PC-9 (cell line): ENCODE measurements around the gene CSNK1G2. TPM values are rescaled to one million over a fixed set of nuclear protein-coding genes. Genes with fewer than 3 reads are reported as not detected.
"Not testable (repeated sequence)": the region's sequence is repeated elsewhere in the genome, so short reads cannot be mapped to it uniquely, and the experiment has no call there.

Source experiments
- BruUV-seq: library from RNA; stranded (reverse); fragments of 400-500 nt; replicated peaks from 2 replicates; lab custom pipeline; 2021; lab: Mats Ljungman, UMichigan
- CTCF ChIA-PET: fragments of 300-600 bp; sonication (Branson Sonifier 250); formaldehyde crosslinking; loops from one replicate; lab custom pipeline; 2022; ENCODE audit warnings: antibody characterized with exemption; lab: Charles Lee
- POLR2A ChIA-PET: fragments of 300-600 bp; sonication (Branson Sonifier 250); formaldehyde crosslinking; loops from one replicate; lab custom pipeline; 2022; ENCODE audit warnings: antibody characterized with exemption; ENCODE audit not compliant: unreplicated experiment; lab: Charles Lee
- DNase-seq, 2 experiments: peaks; one replicate each; pipeline versions ENCODE4 v3.0.0 to v3.0.0-alpha.2; 2015 to 2022; ENCODE audit warnings: mixed read lengths in 1 of 2
- H2AFZ ChIP-seq: fragments of 200-600 bp; sonication (generic); 2 replicates; pipeline ENCODE4 v1.8.1; 2017; ENCODE audit warnings: antibody characterized with exemption
- H3F3A ChIP-seq: fragments of 200-600 bp; sonication (generic); 2 replicates; pipeline ENCODE4 v1.8.1; 2017; ENCODE audit warnings: antibody characterized with exemption, mild to moderate bottlenecking, low read depth; ENCODE audit not compliant: insufficient read depth
- H3K27ac ChIP-seq: fragments of 200-600 bp; sonication (generic); 2 replicates; pipeline ENCODE4 v1.6.1; 2016; ENCODE audit warnings: mixed run types
- H3K27me3 ChIP-seq: fragments of 200-600 bp; sonication (generic); 2 replicates; pipeline ENCODE4 v1.6.1; 2016; ENCODE audit warnings: low read depth, mixed run types; ENCODE audit not compliant: insufficient read depth
- H3K36me3 ChIP-seq: fragments of 200-600 bp; sonication (generic); 2 replicates; pipeline ENCODE4 v1.6.1; 2016; ENCODE audit warnings: low read depth, mixed run types
- H3K4me1 ChIP-seq: fragments of 200-600 bp; sonication (generic); replicated peaks from 2 replicates; pipeline ENCODE4 v1.6.1; 2016; ENCODE audit warnings: mixed run types; ENCODE audit not compliant: insufficient read depth
- H3K4me2 ChIP-seq: fragments of 200-600 bp; sonication (generic); 2 replicates; pipeline ENCODE4 v1.6.1; 2017; ENCODE audit warnings: mixed run types
- H3K4me3 ChIP-seq: fragments of 200-600 bp; sonication (generic); 2 replicates; pipeline ENCODE4 v1.6.1; 2016; ENCODE audit warnings: mixed run types
- H3K79me2 ChIP-seq: fragments of 200-600 bp; sonication (generic); 2 replicates; pipeline ENCODE4 v1.6.1; 2017; ENCODE audit warnings: low read depth, mixed run types
- H3K9me2 ChIP-seq: fragments of 200-600 bp; sonication (generic); 2 replicates; pipeline ENCODE4 v1.8.1; 2017; ENCODE audit warnings: mild to moderate bottlenecking; ENCODE audit not compliant: insufficient read depth
- H3K9me3 ChIP-seq: fragments of 200-600 bp; sonication (generic); 2 replicates; pipeline ENCODE4 v1.8.1; 2016; ENCODE audit warnings: low read depth; ENCODE audit not compliant: insufficient read depth
- H4K20me1 ChIP-seq: fragments of 200-600 bp; sonication (generic); 2 replicates; pipeline ENCODE4 v1.8.1; 2017; ENCODE audit not compliant: insufficient read depth
- EZH2 ChIP-seq: fragments of 200-600 bp; sonication (generic); IDR thresholded peaks from 2 replicates; pipeline ENCODE4 v1.8.0; 2017; ENCODE audit warnings: antibody characterized with exemption, low read depth
- intact Hi-C: fragments of 100-400 bp; cut with micrococcal nuclease; formaldehyde crosslinking; loops from one replicate; pipeline ENCODE4 v1.10.0; 2022; ENCODE audit not compliant: unreplicated experiment
- total RNA-seq: library from RNA; stranded (reverse); gene quantifications from 2 replicates; pipeline ENCODE4 v1.2.3, GENCODE V29; 2021
- TF ChIP-seq, protein P1 (sequence below): fragments of 200-600 bp; sonication (generic); conservative IDR thresholded peaks from 2 replicates; pipeline ENCODE4 v1.6.1; 2017; ENCODE audit warnings: mixed run types, antibody characterized with exemption, mild to moderate bottlenecking, moderate library complexity

CSNK1G2 gene
- total RNA-seq, 1 experiment from 2014 or later, result 58.2 TPM

DNA sequence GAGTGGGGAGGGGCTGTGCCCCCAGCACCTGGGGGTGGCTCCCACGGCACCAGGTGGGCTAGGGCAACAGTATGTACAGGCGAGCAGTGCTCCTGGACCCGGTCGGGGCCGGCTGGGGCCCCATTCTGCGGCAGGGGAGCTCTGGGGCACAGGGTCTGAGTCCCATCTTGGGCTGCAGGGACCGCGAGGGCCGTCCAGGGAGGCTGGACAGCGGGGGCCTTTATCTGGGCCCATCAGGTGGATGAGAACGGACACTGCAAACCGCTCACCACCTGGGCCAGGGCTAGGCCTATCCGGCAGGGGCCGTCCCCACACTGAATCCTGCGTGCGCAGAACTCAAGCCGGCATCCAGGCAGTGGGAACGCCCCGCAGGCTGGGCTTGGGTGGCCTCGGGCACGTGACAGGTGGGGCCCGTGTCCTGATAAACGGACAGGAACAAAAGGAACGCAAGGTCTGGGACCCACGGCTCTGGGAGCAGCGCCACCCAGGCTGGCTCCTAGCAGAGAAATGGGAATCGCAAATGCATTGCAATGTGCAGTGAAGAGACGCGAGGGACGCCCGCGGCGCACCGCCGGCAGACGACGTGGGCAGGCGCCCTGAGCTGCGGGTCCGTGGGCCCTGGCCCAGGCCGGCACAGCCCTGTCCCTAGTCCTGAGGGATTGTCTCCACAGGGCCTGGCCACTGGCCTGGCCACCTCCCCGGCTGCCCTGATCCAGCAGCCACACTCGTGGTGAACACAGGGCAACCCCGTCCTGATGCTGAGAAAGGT, 44.8 kb downstream of the CSNK1G2 start:
- Histone ChIP-seq H3K36me3 (no peaks in the 10 kb centered on the region), H3F3A (peaks cover 4% of the 10 kb centered on the region; the same call in 1 of the 2 replicates), H3K27me3 (no peaks in the 10 kb centered on the region), H2AFZ (no peak overlapping the region), H3K4me2 (no peak overlapping the region), H3K9me2 (no peaks in the 10 kb centered on the region), H3K9me3 (no peaks in the 10 kb centered on the region), H3K27ac (no peak overlapping the region), H3K79me2 (no peaks in the 10 kb centered on the region), H4K20me1 (peaks cover 4% of the 10 kb centered on the region; the same call in 1 of the 2 replicates), H3K4me1 (no peaks in the 10 kb centered on the region), H3K4me3 (no peak overlapping the region)
- ChIA-PET POLR2A (no interaction called here), CTCF (no interaction called here)
- intact Hi-C loops, result no loop called here
- no peak for DNase-seq
- BruUV-seq, result no TSS peak
- TF ChIP-seq, protein P1, sequence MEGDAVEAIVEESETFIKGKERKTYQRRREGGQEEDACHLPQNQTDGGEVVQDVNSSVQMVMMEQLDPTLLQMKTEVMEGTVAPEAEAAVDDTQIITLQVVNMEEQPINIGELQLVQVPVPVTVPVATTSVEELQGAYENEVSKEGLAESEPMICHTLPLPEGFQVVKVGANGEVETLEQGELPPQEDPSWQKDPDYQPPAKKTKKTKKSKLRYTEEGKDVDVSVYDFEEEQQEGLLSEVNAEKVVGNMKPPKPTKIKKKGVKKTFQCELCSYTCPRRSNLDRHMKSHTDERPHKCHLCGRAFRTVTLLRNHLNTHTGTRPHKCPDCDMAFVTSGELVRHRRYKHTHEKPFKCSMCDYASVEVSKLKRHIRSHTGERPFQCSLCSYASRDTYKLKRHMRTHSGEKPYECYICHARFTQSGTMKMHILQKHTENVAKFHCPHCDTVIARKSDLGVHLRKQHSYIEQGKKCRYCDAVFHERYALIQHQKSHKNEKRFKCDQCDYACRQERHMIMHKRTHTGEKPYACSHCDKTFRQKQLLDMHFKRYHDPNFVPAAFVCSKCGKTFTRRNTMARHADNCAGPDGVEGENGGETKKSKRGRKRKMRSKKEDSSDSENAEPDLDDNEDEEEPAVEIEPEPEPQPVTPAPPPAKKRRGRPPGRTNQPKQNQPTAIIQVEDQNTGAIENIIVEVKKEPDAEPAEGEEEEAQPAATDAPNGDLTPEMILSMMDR, result no peak
- no peak for TF ChIP-seq EZH2

DNA sequence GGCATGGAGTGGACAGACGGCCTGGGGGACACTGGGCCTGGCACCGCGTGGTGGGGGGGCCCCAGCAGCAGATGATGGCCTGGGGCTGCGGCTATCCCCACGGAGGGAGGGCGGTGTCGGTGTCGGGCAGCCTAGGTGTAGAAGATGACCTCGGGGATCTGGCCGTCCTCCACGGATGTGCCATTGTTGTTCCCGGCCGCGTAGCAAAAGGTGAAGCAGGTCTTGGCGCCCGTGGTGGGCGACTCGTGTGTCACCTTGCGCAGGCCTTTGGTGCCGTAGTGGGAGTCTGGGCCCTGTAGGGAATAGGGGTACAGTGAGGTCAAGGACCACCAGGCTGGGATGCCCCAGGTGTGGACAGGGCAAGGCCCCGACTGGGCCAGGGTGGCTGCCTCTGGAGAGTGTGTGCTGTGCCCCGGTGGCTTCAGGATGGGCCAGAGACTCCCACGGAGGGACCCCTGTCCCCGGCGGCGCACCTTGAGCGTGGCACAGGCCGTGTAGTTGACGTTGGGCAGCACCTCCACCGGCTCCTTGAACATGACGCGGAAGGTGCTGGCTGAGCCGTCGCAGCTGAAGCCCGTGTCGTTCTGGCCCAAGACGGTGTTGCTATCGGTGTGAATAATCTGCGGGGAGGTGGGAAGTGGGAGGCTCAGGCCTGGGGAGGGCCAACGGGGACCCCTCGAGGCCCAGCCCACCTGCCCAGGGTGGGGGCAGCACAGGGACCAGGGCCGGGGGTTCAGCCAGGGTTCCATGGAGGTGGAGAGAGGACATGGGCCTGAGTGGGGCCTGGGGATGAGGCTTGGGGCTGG, 45.6 kb downstream of the CSNK1G2 start:
- Histone ChIP-seq H3K79me2 (no peaks in the 10 kb centered on the region), H3K27me3 (no peaks in the 10 kb centered on the region), H3K4me1 (no peaks in the 10 kb centered on the region), H3K27ac (no peak overlapping the region), H4K20me1 (peaks cover 4% of the 10 kb centered on the region; the same call in 1 of the 2 replicates), H3K9me3 (no peaks in the 10 kb centered on the region), H3K4me3 (no peak overlapping the region), H3K36me3 (no peaks in the 10 kb centered on the region), H3K4me2 (no peak overlapping the region), H3K9me2 (no peaks in the 10 kb centered on the region), H2AFZ (no peak overlapping the region), H3F3A (peaks cover 4% of the 10 kb centered on the region; the same call in 1 of the 2 replicates)
- TF ChIP-seq, protein P1, result no peak
- no peak for TF ChIP-seq EZH2
- ChIA-PET CTCF (no interaction called here), POLR2A (no interaction called here)
- no peak for DNase-seq
- TSS peak; percentile 69 for BruUV-seq
- intact Hi-C loops, result no loop called here

DNA sequence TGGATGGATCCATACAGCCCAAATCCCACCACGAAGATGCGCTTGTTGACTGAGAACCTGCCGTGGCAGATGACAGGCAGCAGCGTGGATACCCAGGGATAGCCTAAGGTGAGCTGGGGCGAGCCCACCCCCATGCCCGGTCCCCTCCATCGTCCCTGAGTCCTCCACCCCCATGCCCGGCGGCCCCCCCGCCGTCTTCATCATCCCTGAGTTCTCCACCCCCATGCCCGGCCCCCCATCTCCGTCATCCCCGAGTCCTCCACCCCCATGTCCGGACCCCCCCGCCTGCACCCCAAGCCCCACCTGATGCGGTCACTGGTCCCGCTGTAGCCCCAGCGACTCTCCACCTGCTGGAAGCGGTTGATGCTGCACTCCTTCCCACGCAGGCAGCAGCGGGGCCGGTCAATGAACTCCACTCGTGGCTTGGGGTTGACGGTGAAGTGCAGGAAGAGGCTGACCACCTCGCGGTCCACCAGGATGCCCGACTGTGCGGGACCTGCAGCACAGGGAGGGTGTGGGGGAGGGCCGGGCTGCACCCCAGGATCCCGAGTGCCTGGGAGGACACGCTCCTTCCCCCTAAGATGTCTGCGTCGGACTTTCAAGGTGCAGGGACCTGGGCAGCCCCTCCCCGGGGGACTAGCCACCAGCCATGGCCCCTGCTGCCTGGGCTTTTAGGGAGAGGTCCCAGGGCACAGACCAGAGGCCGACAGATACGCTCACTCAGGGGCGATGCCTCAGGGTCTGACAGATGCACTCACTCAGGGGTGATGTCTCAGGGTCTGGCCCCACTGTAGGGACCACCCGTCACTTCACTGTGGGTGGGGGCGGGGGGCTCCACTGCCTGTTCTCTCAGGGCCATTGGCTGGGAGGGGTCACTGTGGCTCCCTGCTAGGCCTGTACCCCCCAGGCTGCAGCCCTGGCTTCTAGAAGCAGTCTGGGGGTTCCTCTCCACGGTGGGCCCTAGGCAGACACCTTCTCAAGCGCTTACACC, 46.5 kb downstream of the CSNK1G2 start:
- BruUV-seq, result no TSS peak
- CTCF ChIA-PET, result no interaction called here
- Histone ChIP-seq H2AFZ (no peak overlapping the region), H3K9me2 (no peaks in the 10 kb centered on the region), H3K4me3 (no peak overlapping the region), H3K4me2 (no peak overlapping the region), H3K4me1 (no peaks in the 10 kb centered on the region), H3F3A (peaks cover 4% of the 10 kb centered on the region; the same call in 1 of the 2 replicates), H3K27me3 (no peaks in the 10 kb centered on the region), H3K27ac (no peak overlapping the region), H4K20me1 (peaks cover 4% of the 10 kb centered on the region; the same call in 1 of the 2 replicates), H3K36me3 (no peaks in the 10 kb centered on the region), H3K9me3 (no peaks in the 10 kb centered on the region), H3K79me2 (no peaks in the 10 kb centered on the region)
- no peak for DNase-seq
- no peak for TF ChIP-seq EZH2
- TF ChIP-seq, protein P1, result no peak
- POLR2A ChIA-PET, result no interaction called here
- intact Hi-C loops, result no loop called here

DNA sequence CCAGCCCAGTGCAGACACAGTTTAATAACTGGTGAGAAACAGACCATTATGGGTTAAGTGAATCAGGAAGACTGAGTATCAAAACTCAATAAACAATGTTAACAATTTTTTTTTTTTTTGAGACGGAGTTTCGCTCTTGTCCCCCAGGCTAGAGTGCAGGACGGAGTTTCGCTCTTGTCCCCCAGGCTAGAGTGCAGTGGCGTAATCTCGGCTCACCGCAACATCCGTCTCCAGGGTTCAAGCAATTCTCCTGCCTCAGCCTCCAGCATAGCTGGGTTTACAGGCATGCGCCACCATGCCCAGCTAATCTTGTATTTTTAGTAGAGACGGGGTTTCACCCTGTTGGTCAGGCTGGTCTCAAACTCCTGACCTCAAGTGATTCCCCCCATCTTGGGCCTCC, 47.5 kb downstream of the CSNK1G2 start:
- POLR2A ChIA-PET, H3K9me2 ChIP-seq, H3K4me3 ChIP-seq, H4K20me1 ChIP-seq, CTCF ChIA-PET, H3K27ac ChIP-seq, H3K4me2 ChIP-seq, intact Hi-C loops, H3K27me3 ChIP-seq, H3K79me2 ChIP-seq, H3K36me3 ChIP-seq, DNase-seq, H2AFZ ChIP-seq, H3F3A ChIP-seq, BruUV-seq, H3K9me3 ChIP-seq, H3K4me1 ChIP-seq: not testable (repeated sequence)
